ENCODE results near the gene TRUB2.

TRUB2 gene

DNA sequence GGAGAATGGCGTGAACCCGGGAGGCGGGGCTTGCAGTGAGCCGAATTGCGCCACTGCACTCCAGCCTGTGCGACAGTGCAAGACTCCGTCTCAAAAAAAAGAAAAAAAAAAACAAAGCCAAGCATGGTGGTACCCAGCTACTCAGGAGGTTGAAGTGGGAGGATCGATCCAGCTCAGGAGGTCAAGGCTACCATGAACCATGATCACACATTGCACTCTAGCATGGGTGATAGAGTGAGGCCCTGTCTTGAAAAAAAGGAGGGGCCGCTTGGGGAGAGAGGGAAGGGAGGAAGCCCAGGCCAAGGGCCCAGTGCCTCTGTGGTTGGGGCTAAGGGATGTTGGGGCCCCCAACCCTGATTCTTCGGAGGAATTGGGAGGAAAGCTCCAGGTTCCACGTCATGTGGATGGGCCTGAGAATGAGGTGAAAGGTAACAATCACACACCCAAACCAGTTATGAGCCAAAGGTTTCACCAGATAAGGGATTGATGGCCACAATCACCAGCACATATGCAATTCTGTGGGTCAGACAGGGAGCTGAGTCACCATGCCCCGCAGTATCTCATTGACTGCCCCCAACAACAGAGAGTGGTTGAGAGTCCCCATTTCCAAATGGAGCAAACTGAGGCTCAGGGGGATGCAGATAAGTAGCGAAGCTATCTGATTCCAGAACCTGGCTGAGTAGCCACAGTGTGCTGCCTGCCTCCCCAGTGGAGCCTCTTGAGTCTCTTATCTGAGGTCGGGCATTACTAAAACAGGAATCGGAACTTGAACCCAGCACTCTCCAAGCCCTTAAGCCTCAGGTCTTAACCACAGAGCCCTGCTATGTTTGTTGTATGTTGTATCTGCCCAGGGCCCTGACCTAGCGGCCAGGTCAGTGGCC, 25.7 kb downstream of the TRUB2 start:
- TF ChIP-seq, protein P1, sequence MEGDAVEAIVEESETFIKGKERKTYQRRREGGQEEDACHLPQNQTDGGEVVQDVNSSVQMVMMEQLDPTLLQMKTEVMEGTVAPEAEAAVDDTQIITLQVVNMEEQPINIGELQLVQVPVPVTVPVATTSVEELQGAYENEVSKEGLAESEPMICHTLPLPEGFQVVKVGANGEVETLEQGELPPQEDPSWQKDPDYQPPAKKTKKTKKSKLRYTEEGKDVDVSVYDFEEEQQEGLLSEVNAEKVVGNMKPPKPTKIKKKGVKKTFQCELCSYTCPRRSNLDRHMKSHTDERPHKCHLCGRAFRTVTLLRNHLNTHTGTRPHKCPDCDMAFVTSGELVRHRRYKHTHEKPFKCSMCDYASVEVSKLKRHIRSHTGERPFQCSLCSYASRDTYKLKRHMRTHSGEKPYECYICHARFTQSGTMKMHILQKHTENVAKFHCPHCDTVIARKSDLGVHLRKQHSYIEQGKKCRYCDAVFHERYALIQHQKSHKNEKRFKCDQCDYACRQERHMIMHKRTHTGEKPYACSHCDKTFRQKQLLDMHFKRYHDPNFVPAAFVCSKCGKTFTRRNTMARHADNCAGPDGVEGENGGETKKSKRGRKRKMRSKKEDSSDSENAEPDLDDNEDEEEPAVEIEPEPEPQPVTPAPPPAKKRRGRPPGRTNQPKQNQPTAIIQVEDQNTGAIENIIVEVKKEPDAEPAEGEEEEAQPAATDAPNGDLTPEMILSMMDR (IDR thresholded peaks at IDR 0.05) = no peak
- H3K27ac ChIP-seq = no peak overlapping the region
- no peak overlapping the region for H3K4me3 ChIP-seq (ENCODE audit: low read depth in 1 of 2, low read length in 1 of 2)
- H3K27me3 ChIP-seq = no peaks in the 10 kb centered on the region
- H3K36me3 ChIP-seq = no peaks in the 10 kb centered on the region
- no peaks in the 10 kb centered on the region for H3K4me1 ChIP-seq (ENCODE audit: control insufficient read depth in 1 of 2, insufficient read depth in 1 of 2, low read depth in 1 of 2, low read length in 1 of 2)
- H3K9me3 ChIP-seq = no peaks in the 10 kb centered on the region

DNA sequence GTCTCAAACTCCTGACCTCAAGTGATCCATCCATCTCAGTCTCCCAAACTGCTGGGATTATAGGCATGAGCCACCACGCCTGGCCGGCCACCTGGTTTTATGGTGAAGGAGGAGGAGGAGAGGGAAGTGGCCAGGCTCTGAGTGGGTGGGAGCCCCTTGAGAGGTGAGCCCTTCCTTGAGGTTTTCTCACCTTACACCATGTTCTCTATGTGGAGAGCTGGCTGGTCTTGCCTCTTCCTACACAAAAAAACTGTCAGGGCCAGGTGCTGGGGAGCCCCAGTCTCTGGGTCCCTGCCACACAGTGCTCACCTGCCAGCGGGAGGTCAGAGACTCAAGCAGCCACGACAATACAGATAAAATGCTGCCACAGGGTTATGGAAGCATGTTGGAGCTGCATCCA, 28.1 kb downstream of the TRUB2 start:
- no peaks in the 10 kb centered on the region for H3K27me3 ChIP-seq
- no peaks in the 10 kb centered on the region for H3K36me3 ChIP-seq
- no peaks in the 10 kb centered on the region for H3K9me3 ChIP-seq
- TF ChIP-seq, protein P1 (IDR thresholded peaks at IDR 0.05) = no peak
- no peak overlapping the region for H3K4me3 ChIP-seq (ENCODE audit: low read depth in 1 of 2, low read length in 1 of 2)
- H3K27ac ChIP-seq = no peak overlapping the region
- H3K4me1 ChIP-seq (ENCODE audit: control insufficient read depth in 1 of 2, insufficient read depth in 1 of 2, low read depth in 1 of 2, low read length in 1 of 2) = no peaks in the 10 kb centered on the region

DNA sequence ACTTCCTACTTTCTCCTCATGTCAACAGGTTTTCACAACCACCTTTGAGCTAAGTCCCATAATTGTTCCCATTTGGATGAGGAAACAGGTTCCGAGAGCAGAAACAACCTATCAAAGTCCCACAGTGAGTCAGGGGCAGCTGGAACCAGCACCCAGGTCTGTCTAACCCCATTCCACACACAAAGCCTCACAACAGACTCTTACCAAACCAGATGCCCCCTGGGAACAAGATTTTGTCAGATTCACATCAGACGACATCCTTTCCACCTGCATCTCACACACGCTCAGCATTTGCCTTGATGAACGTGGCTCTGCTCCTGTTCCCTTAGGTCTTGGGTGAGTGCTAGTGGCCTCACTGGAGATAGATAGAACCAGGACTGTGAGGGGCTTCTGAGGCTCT, 29.2 kb downstream of the TRUB2 start:
- Histone ChIP-seq H3K36me3 (peaks cover 10% of the 10 kb centered on the region), H3K27me3 (no peaks in the 10 kb centered on the region), H3K9me3 (no peaks in the 10 kb centered on the region), H3K4me1 (ENCODE audit: control insufficient read depth in 1 of 2, insufficient read depth in 1 of 2, low read depth in 1 of 2, low read length in 1 of 2) (no peaks in the 10 kb centered on the region), H3K27ac (no peak overlapping the region), H3K4me3 (ENCODE audit: low read depth in 1 of 2, low read length in 1 of 2) (no peak overlapping the region)
- TF ChIP-seq, protein P1 (IDR thresholded peaks at IDR 0.05) = no peak

DNA sequence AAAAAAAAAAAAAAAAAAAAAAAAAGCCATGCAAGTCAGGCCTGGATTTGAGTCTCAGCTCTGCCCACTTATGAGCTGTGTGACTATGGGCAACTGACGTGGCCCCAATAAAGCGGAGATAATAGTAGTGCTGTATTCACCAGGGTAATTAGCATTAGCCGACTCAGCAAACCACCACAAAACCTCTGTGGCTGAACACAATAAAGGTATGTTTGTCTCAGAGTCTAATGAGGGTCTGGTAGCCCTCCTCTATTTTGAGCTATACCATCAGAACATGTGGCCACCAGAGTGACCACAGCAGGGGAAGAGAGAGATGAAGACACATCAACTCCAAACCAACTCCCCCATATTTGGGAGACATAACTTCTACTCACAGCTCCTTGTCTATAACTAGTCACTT, 30.2 kb downstream of the TRUB2 start:
- Histone ChIP-seq H3K4me1 (ENCODE audit: control insufficient read depth in 1 of 2, insufficient read depth in 1 of 2, low read depth in 1 of 2, low read length in 1 of 2) (no peaks in the 10 kb centered on the region), H3K36me3 (peaks cover 17% of the 10 kb centered on the region), H3K27ac (no peak overlapping the region), H3K27me3 (no peaks in the 10 kb centered on the region), H3K9me3 (no peaks in the 10 kb centered on the region), H3K4me3 (ENCODE audit: low read depth in 1 of 2, low read length in 1 of 2) (no peak overlapping the region)
- TF ChIP-seq, protein P1 (IDR thresholded peaks at IDR 0.05) = no peak

DNA sequence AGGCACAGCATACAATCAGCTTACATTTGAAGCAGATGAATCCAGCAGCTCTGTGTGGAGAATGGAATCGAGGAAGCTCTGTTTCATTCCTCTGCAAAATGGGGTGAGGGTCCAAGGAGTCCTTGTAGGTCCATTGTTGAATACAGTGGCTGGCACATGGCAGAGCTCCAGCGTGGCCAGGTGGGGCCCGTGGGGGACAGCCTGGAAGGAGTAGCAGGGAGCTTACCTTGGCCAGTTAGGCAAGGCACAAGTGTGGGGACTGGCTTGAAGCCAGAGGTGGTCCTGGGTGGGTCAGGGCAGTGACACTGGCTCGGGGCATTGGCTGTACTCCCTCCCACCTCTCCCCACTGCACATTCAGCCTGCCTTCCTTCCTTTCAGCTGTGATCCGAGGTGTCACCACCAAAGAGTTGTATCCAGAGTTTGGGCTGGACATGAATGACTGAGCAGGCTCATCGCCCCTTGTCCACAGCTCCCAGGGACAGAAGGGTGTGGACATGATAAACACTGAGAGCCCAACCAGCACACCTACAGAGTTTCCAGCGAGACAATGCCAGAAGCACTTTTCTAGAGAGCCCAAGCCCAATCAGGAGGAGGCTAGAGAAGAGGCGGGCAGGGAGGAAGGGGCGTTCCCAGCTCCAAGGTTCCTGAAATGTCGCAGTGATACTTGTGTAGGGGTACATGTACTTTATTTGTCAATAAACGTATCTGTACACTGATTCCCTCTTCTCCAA, 33.8 kb downstream of the TRUB2 start:
- H3K36me3 ChIP-seq = peaks cover 33% of the 10 kb centered on the region
- H3K4me1 ChIP-seq (ENCODE audit: control insufficient read depth in 1 of 2, insufficient read depth in 1 of 2, low read depth in 1 of 2, low read length in 1 of 2) = no peaks in the 10 kb centered on the region
- no peak overlapping the region for H3K27ac ChIP-seq
- TF ChIP-seq, protein P1 (IDR thresholded peaks at IDR 0.05) = no peak
- H3K27me3 ChIP-seq = no peaks in the 10 kb centered on the region
- H3K4me3 ChIP-seq (ENCODE audit: low read depth in 1 of 2, low read length in 1 of 2) = no peak overlapping the region
- no peaks in the 10 kb centered on the region for H3K9me3 ChIP-seq
